Neutrophil (primary cell): ENCODE data around the gene ARHGEF1.
A peak's percentile ranks its signal among the peaks of the same experiment; 100 is the strongest.

ENCODE experiments used
- H3K27ac ChIP-seq: fragments of 200-600 bp; sonication (generic); 2 replicates; pipeline ENCODE4 v1.5.1; 2016; ENCODE audit warnings: mild to moderate bottlenecking, moderate library complexity
- H3K27me3 ChIP-seq: fragments of 200-600 bp; sonication (generic); 2 replicates; pipeline ENCODE4 v1.6.0; 2016; ENCODE audit warnings: mild to moderate bottlenecking
- H3K36me3 ChIP-seq: fragments of 200-600 bp; sonication (generic); 2 replicates; pipeline ENCODE4 v1.5.1; 2017
- H3K4me1 ChIP-seq, 2 experiments: fragments of 200-600 bp in 1 of 2; sonication (generic) in 1 of 2; 1 replicate in 1 of 2; 2 replicates in 1 of 2; pipeline versions ENCODE4 v1.5.1 to v1.6.1; 2013 to 2016; ENCODE audit warnings: low read depth in 1 of 2, low read length in 1 of 2, mild to moderate bottlenecking in 1 of 2, moderate library complexity in 1 of 2; ENCODE audit not compliant: control insufficient read depth in 1 of 2, insufficient read depth in 1 of 2
- H3K4me3 ChIP-seq, 2 experiments: fragments of 200-600 bp in 1 of 2; sonication (generic) in 1 of 2; 1 replicate in 1 of 2; 2 replicates in 1 of 2; pipeline ENCODE4 v1.5.1; 2013 to 2016; ENCODE audit warnings: low read depth in 1 of 2, low read length in 1 of 2, mild to moderate bottlenecking in 1 of 2, moderate library complexity in 1 of 2
- H3K9me3 ChIP-seq: fragments of 200-600 bp; sonication (generic); 2 replicates; pipeline ENCODE4 v1.5.1; 2016
- TF ChIP-seq, protein P1 (sequence below): fragments of 200-600 bp; sonication (generic); IDR thresholded peaks from 2 replicates; pipeline ENCODE4 v1.5.1; 2016; ENCODE audit warnings: antibody characterized with exemption

The ARHGEF1 gene

GRCh38 chr19:41876847-41877832, 5.8 kb upstream of the ARHGEF1 start, which contains the start of gene CD79A:
Gene CD79A, plus strand, starts transcription at chr19:41877279. Its CDS starts 26 bp downstream, at chr19:41877305.
- Histone ChIP-seq H3K36me3 (no peaks in the 10 kb centered on the region), H3K27ac (peak within 1 kb of the TSS; percentile 89), H3K4me3 (peak within 1 kb of the TSS; percentile 37 to 49), H3K4me1 (peaks cover 82 to 83% of the 10 kb centered on the region in 2 experiments), H3K9me3 (no peaks in the 10 kb centered on the region), H3K27me3 (no peaks in the 10 kb centered on the region)
- TF ChIP-seq, protein P1, sequence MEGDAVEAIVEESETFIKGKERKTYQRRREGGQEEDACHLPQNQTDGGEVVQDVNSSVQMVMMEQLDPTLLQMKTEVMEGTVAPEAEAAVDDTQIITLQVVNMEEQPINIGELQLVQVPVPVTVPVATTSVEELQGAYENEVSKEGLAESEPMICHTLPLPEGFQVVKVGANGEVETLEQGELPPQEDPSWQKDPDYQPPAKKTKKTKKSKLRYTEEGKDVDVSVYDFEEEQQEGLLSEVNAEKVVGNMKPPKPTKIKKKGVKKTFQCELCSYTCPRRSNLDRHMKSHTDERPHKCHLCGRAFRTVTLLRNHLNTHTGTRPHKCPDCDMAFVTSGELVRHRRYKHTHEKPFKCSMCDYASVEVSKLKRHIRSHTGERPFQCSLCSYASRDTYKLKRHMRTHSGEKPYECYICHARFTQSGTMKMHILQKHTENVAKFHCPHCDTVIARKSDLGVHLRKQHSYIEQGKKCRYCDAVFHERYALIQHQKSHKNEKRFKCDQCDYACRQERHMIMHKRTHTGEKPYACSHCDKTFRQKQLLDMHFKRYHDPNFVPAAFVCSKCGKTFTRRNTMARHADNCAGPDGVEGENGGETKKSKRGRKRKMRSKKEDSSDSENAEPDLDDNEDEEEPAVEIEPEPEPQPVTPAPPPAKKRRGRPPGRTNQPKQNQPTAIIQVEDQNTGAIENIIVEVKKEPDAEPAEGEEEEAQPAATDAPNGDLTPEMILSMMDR = peak; percentile 22

- TF ChIP-seq, protein P1 = no peak
- H3K4me3 ChIP-seq = peak overlapping the region; percentile 37 to 49
- no peaks in the 10 kb centered on the region for H3K27me3 ChIP-seq
- no peaks in the 10 kb centered on the region for H3K36me3 ChIP-seq
- no peaks in the 10 kb centered on the region for H3K9me3 ChIP-seq
- peak overlapping the region; percentile 89 for H3K27ac ChIP-seq
- H3K4me1 ChIP-seq = peaks cover 77 to 78% of the 10 kb centered on the region in 2 experiments
These were observed 4.8 kb upstream of the ARHGEF1 start for GRCh38 chr19:41877916-41878905.

DNA sequence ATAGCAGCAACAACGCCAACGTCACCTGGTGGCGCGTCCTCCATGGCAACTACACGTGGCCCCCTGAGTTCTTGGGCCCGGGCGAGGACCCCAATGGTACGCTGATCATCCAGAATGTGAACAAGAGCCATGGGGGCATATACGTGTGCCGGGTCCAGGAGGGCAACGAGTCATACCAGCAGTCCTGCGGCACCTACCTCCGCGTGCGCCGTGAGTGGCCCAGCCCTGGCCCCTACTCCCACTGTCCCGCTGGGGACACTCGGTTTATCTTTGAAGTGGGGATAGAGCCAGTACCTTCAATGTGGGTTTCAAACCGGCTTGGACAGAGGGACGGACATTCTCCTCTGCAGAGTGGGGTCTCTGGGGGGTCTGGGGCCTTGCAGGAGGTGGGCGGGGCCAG, 3.9 kb upstream of the ARHGEF1 start:
- Histone ChIP-seq H3K27ac (peak overlapping the region; percentile 97), H3K4me1 (peaks cover 70 to 76% of the 10 kb centered on the region in 2 experiments), H3K4me3 (no peak overlapping the region), H3K36me3 (no peaks in the 10 kb centered on the region), H3K9me3 (no peaks in the 10 kb centered on the region), H3K27me3 (no peaks in the 10 kb centered on the region)
- TF ChIP-seq, protein P1 = no peak

DNA sequence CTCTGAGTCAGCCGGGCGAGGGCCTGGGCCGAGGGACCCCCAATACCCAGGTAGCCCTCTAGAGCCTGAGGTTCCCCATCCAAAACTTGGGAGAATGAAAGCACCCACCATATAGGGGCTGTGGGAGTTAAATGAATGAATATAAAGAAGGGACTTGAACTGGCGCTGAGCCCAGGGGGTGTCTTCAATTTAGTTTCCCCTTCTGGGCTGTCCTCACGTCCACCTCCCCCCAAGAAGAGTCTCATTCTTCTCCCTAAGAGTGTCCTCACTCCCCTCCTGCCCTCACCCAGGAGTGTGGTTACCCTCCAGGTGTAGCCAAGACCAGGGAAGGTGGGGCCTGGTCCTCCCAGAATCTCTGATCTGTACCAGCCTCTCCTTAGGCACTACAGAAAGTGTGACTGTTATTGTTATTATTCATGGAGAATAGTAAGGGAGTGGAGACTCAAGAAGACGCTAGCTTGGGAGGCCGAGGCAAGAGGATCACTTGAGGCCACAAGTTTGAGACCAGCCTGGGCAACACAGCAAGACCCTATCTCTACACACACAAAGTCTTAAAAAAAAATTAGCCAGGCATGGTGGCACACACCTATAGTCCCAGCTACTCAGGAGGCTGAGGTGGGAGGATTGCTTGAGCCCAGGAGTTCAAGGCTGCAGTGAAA, 3.2 kb upstream of the ARHGEF1 start:
- Histone ChIP-seq H3K27me3 (no peaks in the 10 kb centered on the region), H3K27ac (peak overlapping the region; percentile 97), H3K36me3 (peaks cover under 1% of the 10 kb centered on the region), H3K4me3 (no peak overlapping the region), H3K4me1 (peaks cover 75 to 78% of the 10 kb centered on the region in 2 experiments), H3K9me3 (no peaks in the 10 kb centered on the region)
- TF ChIP-seq, protein P1 = no peak

DNA sequence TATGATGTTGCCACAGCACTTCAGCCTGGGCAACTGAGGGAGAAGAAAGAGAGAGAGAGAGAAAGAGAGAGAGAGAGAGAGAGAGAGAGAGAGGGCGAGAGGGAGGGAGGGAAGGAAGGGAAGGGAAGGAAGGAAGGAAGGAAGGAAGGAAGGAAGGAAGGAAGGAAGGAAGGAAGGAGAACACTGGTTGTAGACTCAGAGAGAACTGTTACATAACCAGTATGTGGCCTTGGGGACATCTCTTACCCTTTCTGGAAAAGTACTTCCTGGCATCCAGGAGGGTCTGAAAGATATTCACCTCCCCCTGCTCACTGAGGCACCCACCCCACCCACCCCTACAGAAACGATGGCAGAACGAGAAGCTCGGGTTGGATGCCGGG, 2.7 kb upstream of the ARHGEF1 start:
- TF ChIP-seq, protein P1 = no peak
- H3K9me3 ChIP-seq = no peaks in the 10 kb centered on the region
- H3K4me1 ChIP-seq = peaks cover 80 to 83% of the 10 kb centered on the region in 2 experiments
- no peaks in the 10 kb centered on the region for H3K27me3 ChIP-seq
- H3K4me3 ChIP-seq = no peak overlapping the region
- H3K27ac ChIP-seq = peak overlapping the region; percentile 97
- H3K36me3 ChIP-seq = peaks cover 5% of the 10 kb centered on the region
